Esophagus (tissue), 2 donors: ENCODE measurements around the gene MAPKAPK2. TPM values are rescaled to one million over a fixed set of nuclear protein-coding genes. Genes with fewer than 3 reads are reported as not detected.
A peak's percentile ranks its signal among the peaks of the same experiment; 100 is the strongest.
"Not testable (repeated sequence)": the region's sequence is repeated elsewhere in the genome, so short reads cannot be mapped to it uniquely, and the experiment has no call there.

ENCODE experiments used
- H3K27ac ChIP-seq, 2 donors: one replicate each; pipeline ENCODE4 v1.5.1; 2013; ENCODE audit warnings: low read depth in 2 of 2, mild to moderate bottlenecking in 2 of 2, inconsistent platforms in 1 of 2, low read length in 1 of 2, moderate library complexity in 1 of 2
- H3K27me3 ChIP-seq, 2 donors: one replicate each; pipeline ENCODE4 v1.6.1; 2013; ENCODE audit warnings: low read length in 2 of 2, control low read depth in 1 of 2, mild to moderate bottlenecking in 1 of 2; ENCODE audit not compliant: insufficient read depth in 2 of 2, control insufficient read depth in 1 of 2
- H3K36me3 ChIP-seq, 2 donors: one replicate each; pipeline ENCODE4 v1.6.1; 2013; ENCODE audit warnings: low read length in 1 of 2; ENCODE audit not compliant: control insufficient read depth in 2 of 2, insufficient read depth in 2 of 2
- H3K4me1 ChIP-seq, 2 donors: one replicate each; pipeline ENCODE4 v1.6.1; 2013; ENCODE audit warnings: low read length in 1 of 2; ENCODE audit not compliant: control insufficient read depth in 2 of 2, insufficient read depth in 2 of 2
- H3K4me3 ChIP-seq, 2 donors: one replicate each; pipeline ENCODE4 v1.5.1; 2013; ENCODE audit warnings: low read length in 2 of 2, mild to moderate bottlenecking in 2 of 2, low read depth in 1 of 2, moderate library complexity in 1 of 2
- H3K9me3 ChIP-seq, 2 donors: one replicate each; pipeline ENCODE4 v1.6.1; 2013; ENCODE audit warnings: mild to moderate bottlenecking in 2 of 2, low read depth in 1 of 2, low read length in 1 of 2, moderate library complexity in 1 of 2; ENCODE audit not compliant: control insufficient read depth in 2 of 2, insufficient read depth in 1 of 2
- WGBS, 2 donors: extraction: QIAGEN DNeasy Blood & Tissue Kit; methylation state at CpG; one replicate each; pipeline ENCODE4 v1.1.7; 2013; 5-methylcytosine and 5-hydroxymethylcytosine counted together
- polyA plus RNA-seq, 2 donors: library from polyadenylated mRNA; stranded (reverse); fragments of 200-250 nt; gene quantifications; one replicate each; pipeline ENCODE4 v1.2.3, GENCODE V29; 2013
- donor health status: healthy with polysubstance abuse.
- donor health status: Bipolar disorder and iron deficiency.

MAPKAPK2 gene
- polyA plus RNA-seq = 10 to 100 TPM; 28.0 to 35.1 TPM

GRCh38 chr1:206684478-206685333, at the start of gene MAPKAPK2:
MAPKAPK2 (plus strand) TSS chr1:206684905; CDS start chr1:206685230, 325 bp downstream.
- Histone ChIP-seq H3K4me3 (peak within 1 kb of the TSS; percentile 76 to 90), H3K36me3 (no peaks in the 10 kb centered on the region), H3K9me3 (no peaks in the 10 kb centered on the region), H3K4me1 (peaks cover 6 to 8% of the 10 kb centered on the region in 2 donors), H3K27me3 (no peaks in the 10 kb centered on the region), H3K27ac (peak within 1 kb of the TSS; percentile 96 to 99)
- 1 to 3% methylated on average over 26 to 82 of the region's 82 CpGs for WGBS, 2 donors

GRCh38 chr1:206635080-206635977, 49.4 kb upstream of the MAPKAPK2 start, which contains the start of gene DYRK3:
DYRK3 (plus strand) TSS chr1:206635536; CDS start chr1:206635704, 168 bp downstream.
- Histone ChIP-seq H3K4me1 (peaks cover 2 to 3% of the 10 kb centered on the region in 2 donors), H3K27me3 (no peaks in the 10 kb centered on the region), H3K27ac (peak within 1 kb of the TSS; percentile 67 to 75), H3K4me3 (peak within 1 kb of the TSS; percentile 69 to 81), H3K36me3 (no peaks in the 10 kb centered on the region), H3K9me3 (no peaks in the 10 kb centered on the region)
- 1% methylated on average over 81 to 84 of the region's 84 CpGs for WGBS, 2 donors

- H3K27ac ChIP-seq = peak overlapping the region in 1 of 2 donors; percentile 75
- H3K9me3 ChIP-seq = no peaks in the 10 kb centered on the region
- whole genome bisulfite sequencing, 2 donors = 3% methylated on average over 14 of the region's 14 CpGs
- H3K4me1 ChIP-seq = peaks cover 2 to 3% of the 10 kb centered on the region in 2 donors
- H3K4me3 ChIP-seq = peak overlapping the region; percentile 69 to 81
- no peaks in the 10 kb centered on the region for H3K27me3 ChIP-seq
- no peaks in the 10 kb centered on the region for H3K36me3 ChIP-seq
Measured at GRCh38 chr1:206635978-206636345, 48.7 kb upstream of the MAPKAPK2 start.

GRCh38 chr1:206636671-206637070, 48.0 kb upstream of the MAPKAPK2 start:
- H3K9me3 ChIP-seq = no peaks in the 10 kb centered on the region
- WGBS, 2 donors = 49 to 52% methylated on average over 4 of the region's 4 CpGs
- H3K27me3 ChIP-seq = no peaks in the 10 kb centered on the region
- no peaks in the 10 kb centered on the region for H3K36me3 ChIP-seq
- no peak overlapping the region for H3K27ac ChIP-seq
- no peak overlapping the region for H3K4me3 ChIP-seq
- peaks cover 2 to 3% of the 10 kb centered on the region in 2 donors for H3K4me1 ChIP-seq

GRCh38 chr1:206637605-206638004, 47.1 kb upstream of the MAPKAPK2 start:
- Histone ChIP-seq H3K36me3 (no peaks in the 10 kb centered on the region), H3K9me3 (no peaks in the 10 kb centered on the region), H3K4me1 (peaks cover 2 to 3% of the 10 kb centered on the region in 2 donors), H3K27ac (no peak overlapping the region), H3K4me3 (no peak overlapping the region), H3K27me3 (no peaks in the 10 kb centered on the region)

- not testable (repeated sequence) for H3K4me3 ChIP-seq, H3K9me3 ChIP-seq, H3K27me3 ChIP-seq, H3K4me1 ChIP-seq, H3K36me3 ChIP-seq, H3K27ac ChIP-seq
- WGBS, 2 donors = 70 to 88% methylated on average over 2 of the region's 2 CpGs
Measured at GRCh38 chr1:206642074-206642473, 42.6 kb upstream of the MAPKAPK2 start.

- Histone ChIP-seq H3K4me3 (no peak overlapping the region), H3K4me1 (no peaks in the 10 kb centered on the region), H3K9me3 (no peaks in the 10 kb centered on the region), H3K27me3 (no peaks in the 10 kb centered on the region), H3K27ac (no peak overlapping the region), H3K36me3 (peaks cover 2 to 6% of the 10 kb centered on the region in 2 donors)
- WGBS, 2 donors = 78 to 91% methylated on average over 3 of the region's 3 CpGs
Measured at GRCh38 chr1:206643118-206643698, 41.5 kb upstream of the MAPKAPK2 start.

GRCh38 chr1:206646504-206646903, 38.2 kb upstream of the MAPKAPK2 start:
- no peak overlapping the region for H3K27ac ChIP-seq
- H3K4me3 ChIP-seq = no peak overlapping the region
- H3K36me3 ChIP-seq = peaks cover 2 to 6% of the 10 kb centered on the region in 2 donors
- 63 to 94% methylated on average over 1 of the region's 1 CpG for WGBS, 2 donors
- H3K9me3 ChIP-seq = no peaks in the 10 kb centered on the region
- H3K4me1 ChIP-seq = no peaks in the 10 kb centered on the region
- no peaks in the 10 kb centered on the region for H3K27me3 ChIP-seq

GRCh38 chr1:206647224-206647623, 37.5 kb upstream of the MAPKAPK2 start:
- H3K4me1 ChIP-seq = no peaks in the 10 kb centered on the region
- H3K27ac ChIP-seq = no peak overlapping the region
- peaks cover 2 to 6% of the 10 kb centered on the region in 2 donors for H3K36me3 ChIP-seq
- H3K4me3 ChIP-seq = no peak overlapping the region
- H3K9me3 ChIP-seq = no peaks in the 10 kb centered on the region
- no peaks in the 10 kb centered on the region for H3K27me3 ChIP-seq
